GM12878 (cell line): ENCODE data around the gene SYCP2.

Experiments
- BCLAF1 ChIP-seq: fragments of 450-650 bp; IDR thresholded peaks from 2 replicates; pipeline ENCODE4 v1.6.1; 2017; ENCODE audit warnings: antibody characterized with exemption, mild to moderate bottlenecking, moderate library complexity
- EZH2 ChIP-seq: IDR thresholded peaks from 2 replicates; pipeline ENCODE4 v1.6.1; 2012; ENCODE audit warnings: low read depth, mild to moderate bottlenecking, control low read depth, inconsistent platforms, low read length, borderline replicate concordance; ENCODE audit not compliant: control insufficient read depth
- POLR2A ChIP-seq: IDR thresholded peaks from 2 replicates; pipeline ENCODE4 v1.6.1; 2011; ENCODE audit warnings: low read depth, mild to moderate bottlenecking, low read length
- POLR2AphosphoS5 ChIP-seq: IDR thresholded peaks from 2 replicates; pipeline ENCODE4 v1.6.1; 2011; ENCODE audit warnings: mild to moderate bottlenecking, low read length, inconsistent platforms
- RCOR1 ChIP-seq: conservative IDR thresholded peaks from 2 replicates; pipeline ENCODE4 v1.6.1; 2012; ENCODE audit warnings: low read depth, low read length, improper control_type of control experiment
- TF ChIP-seq, protein P1 (sequence below): fragments of 450-650 bp; IDR thresholded peaks from 2 replicates; pipeline ENCODE4 v1.6.1; 2017; ENCODE audit warnings: mild to moderate bottlenecking
- TF ChIP-seq, protein P2 (sequence below): IDR thresholded peaks from 2 replicates; pipeline ENCODE4 v1.6.1; 2011; ENCODE audit warnings: borderline replicate concordance, low read depth, mild to moderate bottlenecking, moderate library complexity, low read length; ENCODE audit not compliant: insufficient read depth, poor library complexity, severe bottlenecking

DNA sequence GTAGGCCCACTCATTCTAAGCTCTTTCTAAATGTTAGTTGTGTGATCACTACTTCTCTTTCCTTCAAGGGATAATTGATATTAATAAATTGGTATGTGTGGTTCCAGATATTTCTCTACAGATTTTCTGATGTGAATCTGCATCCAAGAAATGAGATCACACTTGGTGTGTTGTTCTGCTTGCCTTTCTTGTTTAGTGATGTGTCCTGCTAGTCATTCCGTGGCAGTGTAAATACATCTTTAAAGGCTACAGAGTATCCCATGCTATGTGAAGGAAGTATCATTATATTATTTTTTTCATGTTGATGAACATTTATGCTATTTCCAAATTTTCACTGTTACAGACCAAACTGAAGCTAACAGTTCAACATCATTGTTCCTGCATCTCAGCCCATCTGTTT is 38.0 kb upstream of the SYCP2 start:
- TF ChIP-seq EZH2 (no peak), POLR2A (no peak), POLR2AphosphoS5 (no peak), BCLAF1 (no peak), RCOR1 (no peak)
- TF ChIP-seq, protein P1, sequence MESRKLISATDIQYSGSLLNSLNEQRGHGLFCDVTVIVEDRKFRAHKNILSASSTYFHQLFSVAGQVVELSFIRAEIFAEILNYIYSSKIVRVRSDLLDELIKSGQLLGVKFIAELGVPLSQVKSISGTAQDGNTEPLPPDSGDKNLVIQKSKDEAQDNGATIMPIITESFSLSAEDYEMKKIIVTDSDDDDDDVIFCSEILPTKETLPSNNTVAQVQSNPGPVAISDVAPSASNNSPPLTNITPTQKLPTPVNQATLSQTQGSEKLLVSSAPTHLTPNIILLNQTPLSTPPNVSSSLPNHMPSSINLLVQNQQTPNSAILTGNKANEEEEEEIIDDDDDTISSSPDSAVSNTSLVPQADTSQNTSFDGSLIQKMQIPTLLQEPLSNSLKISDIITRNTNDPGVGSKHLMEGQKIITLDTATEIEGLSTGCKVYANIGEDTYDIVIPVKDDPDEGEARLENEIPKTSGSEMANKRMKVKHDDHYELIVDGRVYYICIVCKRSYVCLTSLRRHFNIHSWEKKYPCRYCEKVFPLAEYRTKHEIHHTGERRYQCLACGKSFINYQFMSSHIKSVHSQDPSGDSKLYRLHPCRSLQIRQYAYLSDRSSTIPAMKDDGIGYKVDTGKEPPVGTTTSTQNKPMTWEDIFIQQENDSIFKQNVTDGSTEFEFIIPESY, result no peak
- TF ChIP-seq, protein P2, sequence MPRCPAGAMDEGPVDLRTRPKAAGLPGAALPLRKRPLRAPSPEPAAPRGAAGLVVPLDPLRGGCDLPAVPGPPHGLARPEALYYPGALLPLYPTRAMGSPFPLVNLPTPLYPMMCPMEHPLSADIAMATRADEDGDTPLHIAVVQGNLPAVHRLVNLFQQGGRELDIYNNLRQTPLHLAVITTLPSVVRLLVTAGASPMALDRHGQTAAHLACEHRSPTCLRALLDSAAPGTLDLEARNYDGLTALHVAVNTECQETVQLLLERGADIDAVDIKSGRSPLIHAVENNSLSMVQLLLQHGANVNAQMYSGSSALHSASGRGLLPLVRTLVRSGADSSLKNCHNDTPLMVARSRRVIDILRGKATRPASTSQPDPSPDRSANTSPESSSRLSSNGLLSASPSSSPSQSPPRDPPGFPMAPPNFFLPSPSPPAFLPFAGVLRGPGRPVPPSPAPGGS, result no peak
